Embryonic facial prominence (tissue), 1 donor: ENCODE measurements around the gene XK.

Experiments used
- DNase-seq: peaks from one replicate; pipeline ENCODE4 v3.0.0-alpha.2; 2016; ENCODE audit errors: extremely low spot score

XK gene

DNA sequence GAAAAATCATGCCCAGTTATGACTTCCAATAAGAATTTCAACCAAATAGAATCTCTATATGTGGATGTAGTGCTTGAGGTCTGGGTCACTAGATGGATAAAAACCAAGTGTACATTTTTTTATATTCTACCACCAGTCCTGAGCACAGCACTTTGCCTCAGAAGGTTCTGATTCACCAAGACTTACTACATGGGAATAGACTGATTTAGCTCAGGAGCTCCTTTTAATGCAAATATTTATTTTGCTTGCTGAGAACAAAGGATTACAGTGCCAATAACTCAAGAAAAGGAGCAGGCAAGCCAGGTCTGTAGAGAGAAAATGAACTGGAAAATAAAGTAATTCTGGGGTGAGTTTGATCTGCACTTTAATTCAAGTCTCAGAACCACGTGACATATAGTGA, 6.4 kb upstream of the XK start:
- DNase-seq = no peak

DNA sequence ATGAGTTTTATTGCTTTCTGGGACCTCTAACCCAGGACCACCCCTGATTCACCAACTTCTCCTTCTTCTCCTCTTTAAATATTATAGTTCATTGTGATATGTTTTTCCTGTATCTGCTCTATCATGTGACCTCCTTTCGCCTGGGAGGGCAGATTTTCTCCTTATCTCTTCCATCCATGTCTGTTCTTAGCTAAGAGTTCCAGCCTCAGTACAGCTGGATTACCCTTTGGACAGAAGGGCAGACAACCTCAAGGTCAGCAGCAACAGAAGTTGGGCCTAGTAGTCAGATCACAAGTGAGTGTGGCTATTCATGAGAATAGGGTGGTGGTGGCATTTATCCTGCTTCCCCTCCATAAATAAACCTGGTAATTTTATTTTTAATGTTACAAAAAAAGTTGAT, 5.7 kb upstream of the XK start:
- DNase-seq = no peak

DNA sequence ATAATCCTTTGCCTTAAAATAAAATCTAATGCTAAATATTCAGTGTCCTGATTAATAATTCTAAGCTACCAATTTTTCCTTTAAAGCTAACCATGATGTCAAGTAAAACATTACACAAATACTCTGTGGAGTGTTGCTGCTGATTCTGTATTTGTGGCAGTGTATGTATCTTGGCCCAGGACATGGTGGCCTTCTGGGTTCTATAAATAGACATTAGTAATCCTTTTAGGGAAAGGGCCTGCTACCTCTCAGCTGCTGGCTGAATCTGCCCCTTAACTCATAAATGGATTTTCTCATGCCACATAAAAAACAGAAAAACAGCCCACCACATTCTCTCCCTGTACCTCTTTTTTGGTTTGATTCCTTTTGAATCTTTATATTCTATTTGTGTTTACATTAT, 1.2 kb upstream of the XK start:
- DNase-seq = no peak

DNA sequence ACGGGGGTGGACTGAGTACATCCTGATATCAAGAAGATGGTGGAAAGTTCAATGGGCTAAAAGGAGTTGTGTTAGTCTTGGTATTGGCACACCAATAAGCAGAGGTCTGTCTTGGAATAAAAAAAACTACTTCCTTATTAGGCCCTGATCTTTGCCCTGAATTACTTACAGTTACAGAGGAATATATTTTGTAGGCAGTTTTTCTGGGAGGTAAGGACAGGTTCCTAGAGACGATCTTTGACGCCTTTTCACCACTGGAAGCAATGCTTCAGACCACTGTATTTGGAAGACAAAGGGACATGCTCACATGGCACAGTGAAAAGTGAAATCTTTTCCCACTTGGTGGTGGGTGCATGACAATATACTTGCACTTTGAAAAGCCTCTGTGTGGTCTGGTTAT, 618 bp upstream of the XK start:
- DNase-seq = no peak

DNA sequence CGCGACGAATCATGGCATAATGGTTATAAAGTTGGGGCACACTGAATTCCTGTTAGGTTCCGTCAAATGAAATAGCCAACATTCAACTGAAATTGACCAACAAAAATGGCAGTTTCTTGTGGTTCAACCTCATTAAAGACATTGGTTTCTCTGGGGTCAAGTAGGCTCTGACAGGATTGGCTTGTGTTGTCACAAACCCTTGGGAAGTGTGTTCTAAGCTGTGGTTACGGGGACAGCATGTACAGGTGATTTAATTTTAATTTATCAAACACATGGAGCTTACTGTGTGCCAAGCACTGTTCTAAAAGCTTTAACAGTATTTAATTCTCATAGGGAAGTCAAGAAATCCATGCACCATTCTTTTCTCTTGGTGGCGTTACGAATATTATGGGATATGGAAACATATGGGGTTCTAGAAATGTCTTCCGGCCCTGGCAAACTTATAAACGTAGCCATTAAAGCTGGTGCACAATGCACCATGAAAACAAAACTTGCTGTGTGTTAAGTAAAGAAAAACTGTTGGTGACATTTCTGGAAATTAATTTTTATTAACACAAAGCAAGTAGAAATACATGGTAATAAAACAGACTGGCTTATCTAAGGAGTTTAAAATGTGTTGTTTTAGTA, 891 bp downstream of the XK start:
- DNase-seq = no peak

DNA sequence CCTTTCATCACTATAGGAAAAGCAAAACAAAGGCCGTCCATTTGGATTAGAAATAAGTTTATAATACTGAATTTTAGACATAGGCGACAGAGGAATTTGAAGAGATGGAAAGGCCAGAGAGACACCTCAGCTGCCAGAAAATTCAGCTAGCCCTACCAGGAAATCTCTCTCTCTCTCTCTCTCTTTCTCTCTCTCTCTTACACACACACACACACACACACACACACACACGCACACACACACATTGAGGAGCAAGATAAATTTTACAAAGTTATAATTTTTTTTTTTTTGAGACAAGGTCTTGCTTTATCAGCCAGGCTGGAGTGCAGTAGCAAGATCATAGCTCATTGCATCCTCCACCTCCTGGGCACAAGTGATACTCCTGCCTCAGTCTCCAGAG, 1.4 kb downstream of the XK start:
- DNase-seq = no peak

DNA sequence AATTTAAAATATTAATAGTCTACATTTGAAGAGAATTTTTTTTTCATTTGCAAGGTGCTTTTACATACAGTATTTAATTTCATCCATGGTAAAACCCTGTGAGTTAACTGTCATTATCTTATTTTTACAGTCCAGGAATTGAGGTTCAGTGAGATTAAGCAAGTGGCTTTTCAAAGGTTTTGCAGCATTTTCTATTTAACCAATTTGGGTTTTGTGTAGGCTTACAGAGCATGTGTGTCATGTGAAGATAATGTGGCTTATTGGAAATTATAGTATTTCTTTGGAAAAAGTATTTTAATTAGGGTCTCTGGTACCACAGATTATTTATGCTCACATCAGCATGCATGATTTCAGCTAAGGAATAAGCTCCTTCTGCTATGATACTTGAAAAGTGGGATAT, 4.5 kb downstream of the XK start:
- no peak for DNase-seq

DNA sequence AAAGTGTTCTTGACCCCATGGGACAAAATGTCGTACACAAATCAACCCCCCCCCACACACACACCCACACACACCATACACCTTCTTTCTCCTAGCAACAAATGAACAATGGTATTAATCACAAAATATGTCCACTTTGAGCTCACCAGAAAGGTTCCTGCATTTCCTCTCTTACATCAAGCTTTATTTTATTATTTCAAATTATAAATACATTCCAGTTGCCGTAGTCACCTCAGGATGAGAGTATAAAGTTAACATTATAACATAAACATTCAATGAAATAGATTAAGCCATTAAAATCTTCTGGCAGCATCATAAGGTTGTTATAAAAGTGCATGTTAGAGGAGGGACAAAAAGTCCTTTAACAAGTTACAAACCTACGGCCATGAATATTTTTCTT, 7.3 kb downstream of the XK start:
- DNase-seq = no peak

DNA sequence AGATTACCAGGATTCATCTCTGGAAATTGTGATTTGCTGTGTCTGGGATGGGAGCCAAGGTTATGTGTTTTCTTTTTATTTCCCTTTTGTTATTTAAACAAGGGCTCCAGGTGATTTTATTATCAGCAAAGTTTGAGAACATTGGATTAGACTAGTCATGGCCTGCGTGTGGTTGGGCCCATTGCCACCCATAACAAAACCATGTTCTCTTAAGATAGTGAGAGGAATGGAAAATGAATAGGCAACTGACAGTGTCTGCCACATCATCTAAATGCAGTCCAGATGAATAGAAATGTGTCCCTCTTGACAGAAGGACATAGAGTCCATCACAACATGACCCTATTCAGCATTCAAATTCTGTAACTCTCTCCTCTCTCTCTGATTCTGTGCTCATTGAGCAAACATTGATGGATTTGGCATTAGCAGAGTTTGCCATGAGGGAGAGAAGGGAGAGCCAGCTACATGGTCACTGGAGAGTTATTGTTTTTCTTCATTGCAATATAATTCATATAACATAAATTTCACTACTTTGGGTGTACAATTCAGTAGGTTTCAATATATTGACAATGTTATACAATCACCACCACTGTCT, 11.7 kb downstream of the XK start:
- no peak for DNase-seq

DNA sequence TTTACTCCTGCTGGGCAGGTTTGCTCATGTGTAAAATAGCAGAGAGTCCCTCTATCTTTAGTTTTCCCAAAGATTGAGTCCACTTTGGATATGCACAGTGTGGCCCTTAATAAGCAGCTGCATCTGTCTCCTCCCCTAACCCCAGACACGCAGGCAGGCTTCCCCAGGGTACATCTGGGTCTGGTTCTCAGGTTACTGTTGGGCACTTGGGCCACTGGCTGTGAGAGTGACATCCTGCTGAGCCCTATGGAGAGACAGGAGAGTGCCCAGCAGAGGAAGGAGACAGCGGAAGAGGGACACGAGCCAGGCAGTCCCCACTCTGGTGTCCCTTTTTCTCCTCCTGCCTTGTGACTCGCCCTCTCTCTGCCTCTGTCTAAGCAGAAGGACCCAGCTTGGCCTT, 16.0 kb downstream of the XK start:
- DNase-seq = no peak

DNA sequence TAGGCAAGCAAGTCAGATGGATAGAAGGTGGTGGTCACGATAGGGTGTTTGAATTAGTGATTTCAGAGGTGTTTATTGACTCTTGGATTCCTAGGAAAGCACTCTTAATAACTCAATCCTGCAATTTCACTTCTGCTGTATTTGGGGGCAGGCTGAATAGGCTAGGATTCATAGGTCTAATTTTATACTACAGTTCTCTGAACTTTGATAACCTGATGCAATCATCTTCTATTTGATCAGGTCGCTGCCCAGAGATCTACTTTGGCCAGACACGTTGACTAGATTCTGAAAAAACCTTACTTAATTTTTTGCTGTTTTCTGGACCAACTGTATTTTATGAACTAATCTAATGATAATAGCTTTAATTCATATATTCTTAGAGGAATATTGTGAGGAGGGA, 26.4 kb downstream of the XK start:
- no peak for DNase-seq

DNA sequence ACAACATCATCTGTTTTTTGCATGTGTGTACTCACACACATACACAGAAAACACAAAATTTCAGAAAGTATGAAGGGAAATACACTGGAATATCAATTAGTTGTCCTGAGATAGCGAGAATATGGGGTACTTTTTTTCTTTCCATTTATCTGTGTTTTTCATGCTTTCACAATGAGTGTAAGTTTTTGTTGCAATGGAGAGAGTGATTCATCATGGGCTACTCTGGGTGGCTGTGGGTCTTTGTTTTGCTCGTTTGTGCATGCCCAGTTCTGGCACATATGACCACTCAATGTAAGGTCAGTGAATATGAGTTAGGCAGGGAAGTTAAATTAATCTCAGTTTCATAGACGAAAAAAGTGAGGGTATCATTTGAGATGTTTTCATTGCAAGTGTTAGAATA, 26.9 kb downstream of the XK start:
- no peak for DNase-seq

DNA sequence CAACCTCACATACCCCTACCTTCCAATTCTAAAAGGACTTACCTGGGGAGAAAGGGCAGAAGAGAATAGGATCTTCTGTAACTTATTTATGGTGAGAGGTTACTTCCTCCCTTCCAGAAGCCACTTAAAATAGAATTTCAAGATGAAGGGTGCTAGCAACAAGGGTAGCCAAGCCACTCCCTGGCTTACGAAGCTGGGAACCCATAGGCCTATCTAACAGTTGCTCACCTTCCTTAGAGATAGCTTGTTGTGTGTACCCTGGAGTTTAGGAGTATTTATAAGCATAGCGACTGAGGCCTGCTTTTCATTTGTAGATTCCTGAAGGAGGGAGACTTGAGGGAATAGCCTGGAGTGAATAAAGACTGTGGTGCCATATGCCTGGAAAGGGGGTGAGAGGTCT, 28.9 kb downstream of the XK start:
- DNase-seq = no peak

DNA sequence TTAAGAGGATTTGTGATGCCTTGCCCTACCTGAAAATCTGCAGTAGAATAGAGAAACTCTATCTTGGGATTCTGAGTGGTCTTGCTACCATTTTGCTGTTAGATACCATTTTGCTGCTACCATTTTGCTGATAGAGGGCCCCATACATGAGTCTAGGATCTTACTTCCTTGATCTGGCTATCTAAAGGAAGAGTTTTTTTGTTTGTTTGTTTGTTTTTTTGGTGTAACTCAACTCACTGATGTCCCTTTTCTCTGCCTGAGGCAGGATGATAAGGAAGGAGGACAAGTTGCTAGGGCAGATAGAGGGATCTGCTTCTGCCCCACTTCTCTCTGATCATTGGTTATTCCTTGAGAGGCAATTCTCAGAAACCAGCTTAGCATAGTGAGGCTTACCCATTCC, 31.0 kb downstream of the XK start:
- DNase-seq = no peak

DNA sequence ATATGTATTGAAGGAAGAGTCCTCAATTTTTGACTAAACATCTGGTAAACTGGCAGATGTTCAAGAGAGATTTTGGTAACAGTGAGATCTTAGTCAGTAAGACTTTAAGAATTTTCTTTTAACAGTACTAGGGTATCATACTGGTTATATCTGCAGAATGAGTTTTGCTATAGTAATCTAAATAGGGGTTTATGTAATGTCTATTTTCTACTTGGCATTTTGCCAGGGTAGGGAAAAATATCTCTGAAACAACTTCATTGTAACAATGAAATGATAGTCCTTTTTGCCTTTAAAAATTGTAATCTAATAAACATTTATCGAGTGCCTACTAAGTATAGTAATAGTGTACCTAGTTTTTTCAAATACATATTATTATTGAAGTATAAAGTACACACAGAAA, 32.1 kb downstream of the XK start:
- no peak for DNase-seq

DNA sequence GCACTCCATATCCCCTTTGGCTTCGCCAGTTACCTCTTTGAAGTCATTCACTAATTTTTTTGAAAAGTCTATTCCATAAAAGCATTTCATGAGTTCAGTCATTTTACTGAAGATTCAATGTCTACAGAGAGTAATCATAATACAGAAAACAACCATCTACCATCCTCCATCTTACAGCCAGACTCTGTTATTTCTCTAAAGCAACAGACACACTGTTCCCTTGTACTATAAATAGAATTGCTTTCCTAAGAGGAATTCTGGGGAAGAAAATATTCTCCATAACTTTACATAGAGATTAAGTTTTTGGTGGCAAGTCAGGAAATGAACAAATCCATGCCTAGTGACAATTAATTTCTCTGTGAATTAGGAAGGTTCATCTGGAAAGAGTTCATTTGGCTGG, 37.0 kb downstream of the XK start:
- DNase-seq = no peak

DNA sequence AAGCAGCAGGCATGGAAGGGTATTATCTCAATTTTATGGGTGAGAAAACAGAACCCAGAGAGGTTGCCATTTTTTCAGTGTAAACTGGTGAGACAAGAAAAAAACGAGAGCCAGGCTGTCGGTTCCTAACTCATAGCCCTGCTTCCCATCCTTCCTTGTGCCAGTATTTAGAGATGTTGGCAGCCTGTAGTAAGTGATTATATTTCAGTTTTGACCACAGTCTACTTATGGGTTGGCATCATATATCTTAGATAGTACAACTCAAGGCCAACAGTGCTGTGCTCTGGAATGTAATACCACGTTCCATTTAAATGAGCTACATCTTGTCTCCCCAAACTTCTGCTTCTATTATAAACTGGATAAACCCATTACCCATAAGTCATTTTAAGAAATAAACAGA, 40.8 kb downstream of the XK start:
- no peak for DNase-seq

DNA sequence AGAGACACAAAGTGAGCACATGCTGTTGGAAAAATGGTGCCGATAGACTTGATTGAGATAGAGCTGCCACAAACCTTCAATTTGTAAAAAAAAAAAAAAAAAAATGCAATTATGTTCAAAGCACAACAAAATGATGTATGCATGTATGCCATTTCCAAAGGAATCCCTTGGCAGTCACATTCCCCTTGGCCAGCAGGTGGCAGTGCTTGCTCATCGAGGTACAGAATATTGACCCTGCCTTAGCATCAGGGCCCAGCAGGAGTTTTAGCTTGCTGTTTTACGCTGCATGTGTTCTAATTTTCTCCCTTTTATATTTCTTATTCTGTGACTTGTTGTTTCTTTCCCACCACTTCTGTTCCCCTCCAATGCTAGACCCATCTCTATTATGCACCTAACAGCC, 59.8 kb downstream of the XK start:
- DNase-seq = peak; percentile 22

DNA sequence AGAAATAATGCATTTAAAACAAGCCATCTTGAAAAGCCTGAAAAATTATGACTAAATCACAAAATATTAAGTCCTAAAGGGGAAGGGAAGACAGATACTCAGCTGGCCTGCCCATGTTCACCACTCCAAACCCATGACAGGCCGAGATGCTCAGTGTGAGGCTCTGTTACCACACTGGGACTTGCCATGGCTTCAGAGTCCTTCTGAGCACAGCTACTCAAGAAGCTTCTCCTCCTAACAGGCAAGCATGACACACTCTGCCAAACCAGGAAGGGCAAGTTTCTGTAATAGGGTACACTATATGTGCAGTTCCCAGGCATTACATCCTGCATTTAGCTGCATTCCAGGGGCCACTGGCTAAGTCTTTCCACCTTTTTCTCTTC, 60.2 kb downstream of the XK start:
- no peak for DNase-seq

DNA sequence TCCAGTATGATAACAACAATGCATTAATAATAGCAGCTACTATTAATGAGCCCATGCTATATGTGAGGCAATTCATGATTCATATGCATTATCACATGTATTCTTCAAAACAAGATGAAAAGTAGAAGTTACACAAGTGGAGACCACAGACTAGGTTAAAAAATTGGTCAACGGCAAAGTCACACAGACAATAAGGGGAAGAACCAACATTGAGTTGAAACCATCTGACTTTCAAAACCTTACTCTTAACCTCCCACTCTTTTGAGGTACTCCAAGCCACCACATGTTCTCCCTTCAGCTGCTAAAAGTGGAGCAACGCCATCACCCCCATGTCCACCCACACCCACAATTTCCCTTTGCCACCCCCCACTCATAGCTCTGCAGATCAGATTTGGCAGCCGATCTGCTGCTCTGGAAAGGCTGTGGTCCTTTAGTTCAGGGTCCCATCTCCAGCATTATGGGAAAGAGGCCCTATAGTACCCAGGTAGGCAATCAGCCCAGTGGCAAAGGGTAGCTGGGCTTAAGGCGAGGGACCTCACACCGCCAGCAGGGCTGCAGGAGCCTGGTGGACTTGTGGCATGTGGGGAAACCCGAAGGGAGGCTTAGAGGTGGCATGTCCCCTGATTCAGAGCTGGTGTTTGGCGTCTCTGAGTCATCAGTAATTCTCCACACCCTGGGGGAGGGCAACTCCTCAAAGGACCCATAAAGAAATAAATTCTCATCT, 60.8 kb downstream of the XK start:
- no peak for DNase-seq

DNA sequence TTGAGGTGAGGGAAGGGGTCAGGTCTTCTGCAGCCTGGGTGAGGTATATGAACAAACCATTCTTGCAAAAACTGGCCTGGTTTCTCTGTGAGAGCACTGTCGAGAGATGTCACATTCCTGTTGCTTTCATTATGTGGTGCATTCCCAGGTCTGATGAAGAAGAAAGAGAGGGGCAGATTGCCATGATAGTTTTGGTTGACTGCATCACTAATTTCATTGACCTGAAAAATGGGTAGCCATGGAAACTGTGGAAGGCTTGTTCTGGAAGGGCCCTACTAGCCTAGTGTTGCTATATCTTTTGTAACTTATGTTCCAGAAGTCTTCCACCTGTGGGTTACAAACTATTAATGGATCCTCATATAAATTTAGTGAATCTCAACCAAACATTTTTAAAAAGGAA, 61.4 kb downstream of the XK start:
- DNase-seq = no peak

DNA sequence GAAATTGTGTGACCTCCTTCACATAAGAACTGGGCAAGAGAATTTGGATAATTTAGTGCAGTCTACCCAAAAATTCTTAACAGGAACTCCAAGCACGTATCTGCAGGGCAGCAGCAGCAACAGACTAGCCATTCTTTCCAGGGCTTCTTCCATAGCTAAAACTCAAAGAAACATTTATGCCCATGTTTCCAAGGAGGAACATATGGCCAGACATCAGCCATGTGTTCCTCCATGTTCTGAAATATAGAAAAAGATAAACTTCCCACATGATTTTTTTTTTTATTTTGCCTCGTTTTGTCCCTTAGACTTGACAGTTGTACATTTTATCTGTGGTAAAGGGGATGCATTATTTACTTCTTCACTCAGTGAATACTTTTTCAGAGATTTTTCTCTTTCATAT, 66.7 kb downstream of the XK start:
- no peak for DNase-seq

DNA sequence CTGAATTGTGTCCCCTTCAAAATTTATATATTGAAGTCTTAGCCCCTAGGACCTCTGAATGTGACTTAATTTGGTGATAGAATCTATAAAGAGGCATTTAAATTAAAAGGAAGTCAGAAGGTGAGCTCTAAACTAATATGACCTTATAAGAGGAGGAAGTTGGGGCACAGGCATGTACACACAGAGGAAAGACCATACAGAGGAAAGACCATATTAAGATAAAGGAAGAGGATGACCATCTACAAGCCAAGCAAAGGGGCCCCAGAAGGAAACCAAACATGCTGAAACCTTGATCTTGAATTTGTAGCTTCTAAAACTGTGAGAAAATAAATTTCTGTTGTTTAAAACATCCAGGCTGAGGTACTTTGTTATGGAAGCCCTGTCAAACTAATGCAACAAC, 67.3 kb downstream of the XK start:
- DNase-seq = no peak

DNA sequence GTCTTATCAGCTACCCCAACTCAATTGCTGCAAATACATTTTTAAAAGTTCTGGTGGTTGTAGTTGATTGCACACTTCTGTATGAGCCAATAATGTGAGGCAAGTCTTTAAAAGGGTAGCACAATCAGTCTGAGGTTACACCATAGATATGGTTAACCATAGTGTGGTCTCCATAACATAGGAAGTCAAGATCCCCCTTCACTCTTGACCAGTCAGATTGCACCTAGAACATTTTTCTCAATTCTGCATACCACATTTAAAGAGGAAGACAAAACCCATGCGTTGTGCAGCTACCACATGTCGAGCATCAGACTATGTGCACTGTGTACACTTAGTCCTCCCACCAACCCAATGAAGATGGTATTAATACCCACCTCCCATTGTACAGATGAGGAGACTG, 67.8 kb downstream of the XK start:
- DNase-seq = no peak
